WTC11 (cell line): Measurements from ENCODE around the gene AKR7A2. TPM values are rescaled to one million over a fixed set of nuclear protein-coding genes. Genes with fewer than 3 reads are reported as not detected.

Experiments
- ATAC-seq: fragments of 200-7000 bp; cut with Tn5 transposase; 2 replicates; pipeline ENCODE4 v1.10.0; 2021; ENCODE audit warnings: mild to moderate bottlenecking, moderate library complexity
- CTCF ChIA-PET: fragments of 300-600 bp; sonication (Branson Sonifier 250); formaldehyde crosslinking; loops from one replicate; lab custom pipeline; 2021; ENCODE audit warnings: antibody characterized with exemption; lab: Charles Lee
- POLR2A ChIA-PET: fragments of 350-600 bp; sonication (Branson Sonifier 250); formaldehyde crosslinking; loops from one replicate; lab custom pipeline; 2021; ENCODE audit warnings: antibody characterized with exemption; lab: Charles Lee
- DNase-seq: peaks from one replicate; pipeline ENCODE4 v3.0.0; 2021; ENCODE audit warnings: low spot score
- H3K27ac Mint-ChIP-seq: 2 replicates; pipeline ENCODE4 v1.8.0; 2021; ENCODE audit warnings: mixed read lengths
- H3K27me3 Mint-ChIP-seq: 2 replicates; pipeline ENCODE4 v1.8.0; 2021; ENCODE audit warnings: low read depth, mild to moderate bottlenecking, moderate library complexity, mixed read lengths
- H3K36me3 Mint-ChIP-seq: 2 replicates; pipeline ENCODE4 v1.8.0; 2021; ENCODE audit warnings: mixed read lengths
- H3K4me1 Mint-ChIP-seq: 2 replicates; pipeline ENCODE4 v1.8.0; 2022; ENCODE audit warnings: mixed read lengths
- H3K4me3 Mint-ChIP-seq: 2 replicates; pipeline ENCODE4 v1.8.0; 2021; ENCODE audit warnings: mild to moderate bottlenecking, moderate library complexity, mixed read lengths
- H3K9me3 Mint-ChIP-seq: 2 replicates; pipeline ENCODE4 v1.8.0; 2021; ENCODE audit warnings: mixed read lengths
- ARID4B ChIP-seq: sonication (generic); formaldehyde crosslinking; IDR thresholded peaks from 2 replicates; pipeline ENCODE4 v1.8.0; 2023; ENCODE audit warnings: missing genetic modification reagents, mild to moderate bottlenecking, borderline replicate concordance
- ATF3 ChIP-seq: sonication (generic); formaldehyde crosslinking; conservative IDR thresholded peaks from 2 replicates; pipeline ENCODE4 v1.8.1; 2022; ENCODE audit warnings: mild to moderate bottlenecking, missing genetic modification reagents
- ATF6 ChIP-seq: sonication (generic); formaldehyde crosslinking; IDR thresholded peaks from 2 replicates; pipeline ENCODE4 v1.8.1; 2023; ENCODE audit warnings: mild to moderate bottlenecking, missing genetic modification reagents
- EMX1 ChIP-seq: fragments of 250-450 bp; sonication (Bioruptor Pico); IDR thresholded peaks from 2 replicates; pipeline ENCODE4 v1.8.0; 2021; ENCODE audit warnings: mild to moderate bottlenecking
- ETV6 ChIP-seq: sonication (generic); formaldehyde crosslinking; IDR thresholded peaks from 2 replicates; pipeline ENCODE4 v1.8.1; 2022; ENCODE audit warnings: mild to moderate bottlenecking, missing genetic modification reagents
- FOXJ3 ChIP-seq: sonication (generic); formaldehyde crosslinking; IDR thresholded peaks from 2 replicates; pipeline ENCODE4 v1.9.0; 2021; ENCODE audit warnings: missing genetic modification reagents, mild to moderate bottlenecking, borderline replicate concordance
- FOXP4 ChIP-seq: sonication (generic); formaldehyde crosslinking; IDR thresholded peaks from 2 replicates; pipeline ENCODE4 v1.8.0; 2022; ENCODE audit warnings: mild to moderate bottlenecking, missing genetic modification reagents
- GABPB1 ChIP-seq: sonication (generic); formaldehyde crosslinking; IDR thresholded peaks from 2 replicates; pipeline ENCODE4 v1.8.1; 2023; ENCODE audit warnings: mild to moderate bottlenecking, missing genetic modification reagents
- IRF2 ChIP-seq: sonication (generic); formaldehyde crosslinking; IDR thresholded peaks from 2 replicates; pipeline ENCODE4 v1.8.0; 2022; ENCODE audit warnings: low read depth, missing genetic modification reagents, borderline replicate concordance
- KAT7 ChIP-seq: sonication (generic); formaldehyde crosslinking; IDR thresholded peaks from 2 replicates; pipeline ENCODE4 v1.8.1; 2023; ENCODE audit warnings: missing genetic modification reagents, mild to moderate bottlenecking, borderline replicate concordance
- MAX ChIP-seq: sonication (generic); formaldehyde crosslinking; IDR thresholded peaks from 2 replicates; pipeline ENCODE4 v1.8.0; 2022; ENCODE audit warnings: mild to moderate bottlenecking, missing genetic modification reagents
- NFATC4 ChIP-seq: fragments of 250-450 bp; sonication (Bioruptor Pico); IDR thresholded peaks from 2 replicates; pipeline ENCODE4 v1.9.0; 2021; ENCODE audit warnings: mild to moderate bottlenecking
- RELA ChIP-seq: sonication (generic); formaldehyde crosslinking; IDR thresholded peaks from 2 replicates; pipeline ENCODE4 v1.8.1; 2022; ENCODE audit warnings: missing genetic modification reagents, mild to moderate bottlenecking, borderline replicate concordance
- SMAD4 ChIP-seq: sonication (generic); formaldehyde crosslinking; IDR thresholded peaks from 2 replicates; pipeline ENCODE4 v1.8.0; 2022; ENCODE audit warnings: mild to moderate bottlenecking, missing genetic modification reagents
- TEAD4 ChIP-seq: sonication (generic); formaldehyde crosslinking; IDR thresholded peaks from 2 replicates; pipeline ENCODE4 v1.8.0; 2022; ENCODE audit warnings: mild to moderate bottlenecking, missing genetic modification reagents
- ZBTB43 ChIP-seq: sonication (generic); formaldehyde crosslinking; IDR thresholded peaks from 2 replicates; pipeline ENCODE4 v1.8.1; 2023; ENCODE audit warnings: mild to moderate bottlenecking, missing genetic modification reagents
- ZNF263 ChIP-seq: sonication (generic); formaldehyde crosslinking; IDR thresholded peaks from 2 replicates; pipeline ENCODE4 v1.8.1; 2022; ENCODE audit warnings: low read depth, mild to moderate bottlenecking, moderate library complexity, missing genetic modification reagents
- ZNF281 ChIP-seq: sonication (generic); formaldehyde crosslinking; IDR thresholded peaks from 2 replicates; pipeline ENCODE4 v1.8.0; 2023; ENCODE audit warnings: mild to moderate bottlenecking, missing genetic modification reagents
- ZNF423 ChIP-seq: fragments of 250-450 bp; sonication (Bioruptor Pico); IDR thresholded peaks from 2 replicates; pipeline ENCODE4 v2.1.2; 2022; ENCODE audit warnings: mild to moderate bottlenecking, moderate library complexity
- total RNA-seq: library from RNA; stranded (reverse); gene quantifications from 3 replicates; pipeline ENCODE4 v1.2.3, GENCODE V29; 2021

AKR7A2 gene
- total RNA-seq, 1 experiment from 2014 or later, result 43.4 TPM

GRCh38 chr1:19343617-19344350, 31.8 kb upstream of the AKR7A2 start:
- H3K9me3 Mint-ChIP-seq, result no peaks in the 10 kb centered on the region
- TF ChIP-seq TEAD4 (CRISPR knock-in tag) (no peak), ZBTB43 (no peak), FOXP4 (CRISPR knock-in tag) (no peak)
- no peak overlapping the region for H3K4me3 Mint-ChIP-seq
- no peak for ATAC-seq
- no peak overlapping the region for H3K27ac Mint-ChIP-seq
- CTCF ChIA-PET, result interaction anchor here (0.6 to 2.8 kb wide), 10 partner anchors 10 to 310 kb away, joined by 3 to 14 read pairs (median 6); no protein-coding TSS in a partner anchor
- H3K27me3 Mint-ChIP-seq, result no peaks in the 10 kb centered on the region
- POLR2A ChIA-PET, result no interaction called here
- no peak for DNase-seq
- peaks cover 20% of the 10 kb centered on the region for H3K4me1 Mint-ChIP-seq
- peaks cover 12% of the 10 kb centered on the region for H3K36me3 Mint-ChIP-seq

- H3K27ac Mint-ChIP-seq, result peak overlapping the region; percentile 43; the same call in 1 of the 2 replicates
- no peaks in the 10 kb centered on the region for H3K9me3 Mint-ChIP-seq
- ATAC-seq (no peak), DNase-seq (no peak)
- H3K4me3 Mint-ChIP-seq, result no peak overlapping the region
- H3K36me3 Mint-ChIP-seq, result peaks cover 12% of the 10 kb centered on the region
- H3K4me1 Mint-ChIP-seq, result peaks cover 26% of the 10 kb centered on the region
- ChIA-PET POLR2A (no interaction called here), CTCF (interaction anchor here (1.0 to 2.8 kb wide), 5 partner anchors 11 to 311 kb away, joined by 4 to 14 read pairs (median 6); no protein-coding TSS in a partner anchor)
- H3K27me3 Mint-ChIP-seq, result no peaks in the 10 kb centered on the region
- no peak for TF ChIP-seq ATF6 (CRISPR knock-in tag)
- no peak for TF ChIP-seq ATF3 (CRISPR knock-in tag)
- no peak for TF ChIP-seq FOXJ3 (CRISPR knock-in tag)
- no peak for TF ChIP-seq ZNF263
- no peak for TF ChIP-seq EMX1
- no peak for TF ChIP-seq SMAD4 (CRISPR knock-in tag)
- no peak for TF ChIP-seq NFATC4 (CRISPR knock-in tag)
- no peak for TF ChIP-seq ZNF423 (CRISPR knock-in tag)
- no peak for TF ChIP-seq MAX
- no peak for TF ChIP-seq KAT7
- TF ChIP-seq RELA (CRISPR knock-in tag), result no peak
- no peak for TF ChIP-seq IRF2
- TF ChIP-seq ETV6 (CRISPR knock-in tag), result no peak
- TF ChIP-seq ARID4B (CRISPR knock-in tag), result no peak
- no peak for TF ChIP-seq GABPB1 (CRISPR knock-in tag)
- TF ChIP-seq ZNF281, result no peak
These were observed 31.1 kb upstream of the AKR7A2 start for GRCh38 chr1:19342894-19343616.
